Mesodermal cell (in vitro differentiated cells): ENCODE data around the gene FAM221B.

Source experiments
- H3K27ac ChIP-seq: 2 replicates; pipeline ENCODE4 v1.7.0; 2013; ENCODE audit warnings: mild to moderate bottlenecking, low read depth, low read length, moderate library complexity; ENCODE audit not compliant: severe bottlenecking
- H3K36me3 ChIP-seq: 2 replicates; pipeline ENCODE4 v1.7.1; 2013; ENCODE audit warnings: mild to moderate bottlenecking, low read length, moderate library complexity; ENCODE audit not compliant: control insufficient read depth, insufficient read depth
- H3K4me1 ChIP-seq: one replicate; pipeline ENCODE4 v1.7.1; 2013; ENCODE audit warnings: mild to moderate bottlenecking, low read length; ENCODE audit not compliant: insufficient read depth, control insufficient read depth, poor library complexity, severe bottlenecking
- H3K4me3 ChIP-seq: 2 replicates; pipeline ENCODE4 v1.7.0; 2013; ENCODE audit warnings: low read length, control low read depth, mild to moderate bottlenecking; ENCODE audit not compliant: insufficient read depth, poor library complexity, severe bottlenecking; ENCODE audit errors: extremely low read depth
- H3K9me3 ChIP-seq: 2 replicates; pipeline ENCODE4 v1.7.1; 2013; ENCODE audit warnings: mild to moderate bottlenecking, low read length, moderate library complexity; ENCODE audit not compliant: control insufficient read depth
- WGBS, 2 experiments: methylation state at CpG; one replicate each; pipeline ENCODE4 v1.1.5; 2013; ENCODE audit warnings: missing lambda C conversion rate in 2 of 2; ENCODE audit not compliant: insufficient coverage in 2 of 2; 5-methylcytosine and 5-hydroxymethylcytosine counted together

FAM221B gene

GRCh38 chr9:35835766-35836165, 7.2 kb upstream of the FAM221B start:
- H3K4me1 ChIP-seq: peaks cover 3% of the 10 kb centered on the region
- H3K4me3 ChIP-seq: no peak overlapping the region
- 79 to 92% methylated on average over 2 of the region's 2 CpGs for WGBS, 2 experiments
- H3K9me3 ChIP-seq: no peaks in the 10 kb centered on the region
- H3K27ac ChIP-seq: no peak overlapping the region
- H3K36me3 ChIP-seq: no peaks in the 10 kb centered on the region

- Histone ChIP-seq H3K4me3 (no peak overlapping the region), H3K9me3 (no peaks in the 10 kb centered on the region), H3K4me1 (peaks cover 3% of the 10 kb centered on the region), H3K36me3 (no peaks in the 10 kb centered on the region), H3K27ac (no peak overlapping the region)
- WGBS, 2 experiments: 83 to 88% methylated on average over 1 to 3 of the region's 3 CpGs
Observed at GRCh38 chr9:35835216-35835632, 6.7 kb upstream of the FAM221B start.

- WGBS, 2 experiments: 92 to 95% methylated on average over 11 to 13 of the region's 14 CpGs
- H3K27ac ChIP-seq: no peak overlapping the region
- peaks cover 3% of the 10 kb centered on the region for H3K4me1 ChIP-seq
- no peak overlapping the region for H3K4me3 ChIP-seq
- H3K9me3 ChIP-seq: no peaks in the 10 kb centered on the region
- no peaks in the 10 kb centered on the region for H3K36me3 ChIP-seq
Observed at GRCh38 chr9:35834260-35835215, 6.0 kb upstream of the FAM221B start.

GRCh38 chr9:35832814-35833213, 4.3 kb upstream of the FAM221B start:
- Histone ChIP-seq H3K36me3 (no peaks in the 10 kb centered on the region), H3K4me1 (peaks cover 6% of the 10 kb centered on the region), H3K4me3 (no peak overlapping the region), H3K9me3 (no peaks in the 10 kb centered on the region), H3K27ac (no peak overlapping the region)
- 83 to 96% methylated on average over 4 of the region's 5 CpGs for WGBS, 2 experiments

- H3K9me3 ChIP-seq: no peaks in the 10 kb centered on the region
- no peak overlapping the region for H3K27ac ChIP-seq
- 95 to 98% methylated on average over 3 of the region's 4 CpGs for WGBS, 2 experiments
- no peak overlapping the region for H3K4me3 ChIP-seq
- no peaks in the 10 kb centered on the region for H3K36me3 ChIP-seq
- peaks cover 2% of the 10 kb centered on the region for H3K4me1 ChIP-seq
Observed at GRCh38 chr9:35831040-35831439, 2.5 kb upstream of the FAM221B start.

GRCh38 chr9:35829764-35830096, 1.2 kb upstream of the FAM221B start:
- H3K27ac ChIP-seq: no peak overlapping the region
- peak overlapping the region; percentile 64 for H3K4me3 ChIP-seq
- no peaks in the 10 kb centered on the region for H3K36me3 ChIP-seq
- peaks cover 2% of the 10 kb centered on the region for H3K4me1 ChIP-seq
- 67 to 70% methylated on average over 1 of the region's 2 CpGs for WGBS, 2 experiments
- H3K9me3 ChIP-seq: no peaks in the 10 kb centered on the region

- Histone ChIP-seq H3K36me3 (no peaks in the 10 kb centered on the region), H3K4me3 (peak within 1 kb of the TSS; percentile 64), H3K27ac (peak within 1 kb of the TSS; percentile 86), H3K9me3 (no peaks in the 10 kb centered on the region), H3K4me1 (peaks cover 2% of the 10 kb centered on the region)
- 1% methylated on average over 20 to 22 of the region's 53 CpGs for WGBS, 2 experiments
Observed at GRCh38 chr9:35829084-35829763, 692 bp upstream of the FAM221B start, which contains the start of gene TMEM8B. TMEM8B (plus strand) TSS chr9:35829228; CDS start chr9:35829448, 220 bp downstream.

GRCh38 chr9:35827486-35827885, 1.0 kb downstream of the FAM221B start:
- Histone ChIP-seq H3K9me3 (no peaks in the 10 kb centered on the region), H3K4me1 (peaks cover 2% of the 10 kb centered on the region), H3K27ac (no peak overlapping the region), H3K4me3 (no peak overlapping the region), H3K36me3 (no peaks in the 10 kb centered on the region)
- WGBS, 2 experiments: no CpG with 5 or more reads among the region's 3 CpGs

- 61 to 67% methylated on average over 4 of the region's 4 CpGs for WGBS, 2 experiments
- no peaks in the 10 kb centered on the region for H3K36me3 ChIP-seq
- no peaks in the 10 kb centered on the region for H3K9me3 ChIP-seq
- no peak overlapping the region for H3K4me3 ChIP-seq
- H3K27ac ChIP-seq: no peak overlapping the region
- peaks cover 2% of the 10 kb centered on the region for H3K4me1 ChIP-seq
Observed at GRCh38 chr9:35826071-35826701, 2.3 kb downstream of the FAM221B start.

- Histone ChIP-seq H3K4me3 (no peak overlapping the region), H3K9me3 (no peaks in the 10 kb centered on the region), H3K27ac (no peak overlapping the region), H3K36me3 (no peaks in the 10 kb centered on the region), H3K4me1 (no peaks in the 10 kb centered on the region)
Observed at GRCh38 chr9:35822926-35823325, 5.6 kb downstream of the FAM221B start.
